Esophagus (tissue), 2 donors: ENCODE results near the gene DNAJC28. TPM values are rescaled to one million over a fixed set of nuclear protein-coding genes. Genes with fewer than 3 reads are reported as not detected.
A peak's percentile ranks its signal among the peaks of the same experiment; 100 is the strongest.
"Not testable (repeated sequence)": the region's sequence is repeated elsewhere in the genome, so short reads cannot be mapped to it uniquely, and the experiment has no call there.

Experiments used
- H3K27ac ChIP-seq, 2 donors: one replicate each; pipeline ENCODE4 v1.5.1; 2013; ENCODE audit warnings: low read depth in 2 of 2, mild to moderate bottlenecking in 2 of 2, inconsistent platforms in 1 of 2, low read length in 1 of 2, moderate library complexity in 1 of 2
- H3K27me3 ChIP-seq, 2 donors: one replicate each; pipeline ENCODE4 v1.6.1; 2013; ENCODE audit warnings: low read length in 2 of 2, control low read depth in 1 of 2, mild to moderate bottlenecking in 1 of 2; ENCODE audit not compliant: insufficient read depth in 2 of 2, control insufficient read depth in 1 of 2
- H3K36me3 ChIP-seq, 2 donors: one replicate each; pipeline ENCODE4 v1.6.1; 2013; ENCODE audit warnings: low read length in 1 of 2; ENCODE audit not compliant: control insufficient read depth in 2 of 2, insufficient read depth in 2 of 2
- H3K4me1 ChIP-seq, 2 donors: one replicate each; pipeline ENCODE4 v1.6.1; 2013; ENCODE audit warnings: low read length in 1 of 2; ENCODE audit not compliant: control insufficient read depth in 2 of 2, insufficient read depth in 2 of 2
- H3K4me3 ChIP-seq, 2 donors: one replicate each; pipeline ENCODE4 v1.5.1; 2013; ENCODE audit warnings: low read length in 2 of 2, mild to moderate bottlenecking in 2 of 2, low read depth in 1 of 2, moderate library complexity in 1 of 2
- H3K9me3 ChIP-seq, 2 donors: one replicate each; pipeline ENCODE4 v1.6.1; 2013; ENCODE audit warnings: mild to moderate bottlenecking in 2 of 2, low read depth in 1 of 2, low read length in 1 of 2, moderate library complexity in 1 of 2; ENCODE audit not compliant: control insufficient read depth in 2 of 2, insufficient read depth in 1 of 2
- WGBS, 2 donors: extraction: QIAGEN DNeasy Blood & Tissue Kit; methylation state at CpG; one replicate each; pipeline ENCODE4 v1.1.7; 2013; 5-methylcytosine and 5-hydroxymethylcytosine counted together
- polyA plus RNA-seq, 2 donors: library from polyadenylated mRNA; stranded (reverse); fragments of 200-250 nt; gene quantifications; one replicate each; pipeline ENCODE4 v1.2.3, GENCODE V29; 2013
- donor health status: healthy with polysubstance abuse.
- donor health status: Bipolar disorder and iron deficiency.

The DNAJC28 gene
- polyA plus RNA-seq, 2 donors: 1.2 to 1.4 TPM

- 96 to 98% methylated on average over 6 of the region's 6 CpGs for WGBS, 2 donors
- not testable (repeated sequence) for H3K27me3 ChIP-seq, H3K4me3 ChIP-seq, H3K4me1 ChIP-seq, H3K27ac ChIP-seq, H3K9me3 ChIP-seq, H3K36me3 ChIP-seq
Measured at GRCh38 chr21:33446620-33447019, 44.9 kb downstream of the DNAJC28 start.

GRCh38 chr21:33444499-33444898, 47.0 kb downstream of the DNAJC28 start:
- 43 to 63% methylated on average over 2 of the region's 2 CpGs for WGBS, 2 donors
- Histone ChIP-seq H3K4me1 (no peaks in the 10 kb centered on the region), H3K27ac (no peak overlapping the region), H3K4me3 (no peak overlapping the region), H3K36me3 (peaks cover 0 to 4% of the 10 kb centered on the region in 2 donors), H3K9me3 (no peaks in the 10 kb centered on the region), H3K27me3 (no peaks in the 10 kb centered on the region)

GRCh38 chr21:33443194-33443593, 48.3 kb downstream of the DNAJC28 start:
- WGBS, 2 donors: 80 to 86% methylated on average over 5 of the region's 5 CpGs
- peaks cover 0 to 4% of the 10 kb centered on the region in 2 donors for H3K36me3 ChIP-seq
- H3K4me1 ChIP-seq: no peaks in the 10 kb centered on the region
- no peak overlapping the region for H3K4me3 ChIP-seq
- H3K27ac ChIP-seq: no peak overlapping the region
- no peaks in the 10 kb centered on the region for H3K27me3 ChIP-seq
- no peaks in the 10 kb centered on the region for H3K9me3 ChIP-seq

GRCh38 chr21:33441489-33442477, 49.7 kb downstream of the DNAJC28 start:
- Histone ChIP-seq H3K27ac (peak overlapping the region; percentile 37 to 87), H3K27me3 (no peaks in the 10 kb centered on the region)
- 56 to 66% methylated on average over 11 of the region's 11 CpGs for WGBS, 2 donors

More at GRCh38 chr21:33441489-33442477, 49.7 kb downstream of the DNAJC28 start:
- no peaks in the 10 kb centered on the region for H3K9me3 ChIP-seq
- H3K4me1 ChIP-seq: no peaks in the 10 kb centered on the region
- no peak overlapping the region for H3K4me3 ChIP-seq
- H3K36me3 ChIP-seq: peaks cover 0 to 4% of the 10 kb centered on the region in 2 donors

Other genes with a start within 250 kb of the DNAJC28 start
- 10 to 100 TPM; 22.9 to 23.9 TPM for gene IL10RB, start 225.3 kb downstream of the DNAJC28 start, polyA plus RNA-seq
- gene IFNAR1, start 166.7 kb downstream of the DNAJC28 start, polyA plus RNA-seq: 10 to 100 TPM in 1 of 2 donors, 1 to 10 TPM in 1; 9.0 to 14.1 TPM
- 10 to 100 TPM; 44.9 to 52.5 TPM for gene IFNGR2, start 88.3 kb downstream of the DNAJC28 start, polyA plus RNA-seq
- gene TMEM50B, start 11.7 kb downstream of the DNAJC28 start, polyA plus RNA-seq: 10 to 100 TPM; 20.3 to 27.4 TPM
- gene GART, start 50.4 kb upstream of the DNAJC28 start, polyA plus RNA-seq: 10 to 100 TPM; 10.6 to 27.1 TPM
- 10 to 100 TPM; 71.5 to 92.1 TPM for gene SON, start 51.3 kb upstream of the DNAJC28 start, polyA plus RNA-seq
- gene DONSON, start 97.0 kb upstream of the DNAJC28 start, polyA plus RNA-seq: 10 to 100 TPM; 10.6 to 17.4 TPM
- 10 to 100 TPM; 15.0 to 15.5 TPM for gene CRYZL1, start 150.0 kb upstream of the DNAJC28 start, polyA plus RNA-seq
- gene ITSN1, start 150.8 kb upstream of the DNAJC28 start, polyA plus RNA-seq: 1 to 10 TPM; 6.6 to 8.9 TPM